ENCODE data around the gene MEPE. TPM values are rescaled to one million over a fixed set of nuclear protein-coding genes. Genes with fewer than 3 reads are reported as not detected.

Gene MEPE
- polyA plus RNA-seq, 1 donor (not counting 4 experiments of a cell fraction or from before 2014, with no cell fraction given), result not detected

DNA sequence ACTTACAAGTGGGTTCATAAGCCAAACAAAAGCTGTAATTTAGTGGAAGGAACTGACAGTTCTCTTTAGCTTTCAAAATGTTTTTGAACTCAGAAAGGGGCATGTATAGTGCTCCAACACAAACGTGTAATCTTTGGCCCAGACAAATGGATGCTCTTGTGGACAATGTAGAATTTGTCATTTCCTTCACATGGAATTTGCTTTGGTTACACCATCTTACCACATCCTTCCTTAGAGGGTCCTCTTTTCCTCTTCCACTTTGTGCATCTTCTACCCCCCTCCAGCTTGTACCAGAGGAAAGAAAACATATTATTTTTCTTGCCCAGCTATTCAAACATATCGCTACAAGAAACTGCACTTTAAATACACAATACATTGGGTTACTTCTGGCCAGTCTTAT, 42.4 kb downstream of the MEPE start:
- Histone ChIP-seq H3K9me3 (ENCODE audit: control insufficient read depth, low read depth, low read length) (no peaks in the 10 kb centered on the region), H3K27me3 (ENCODE audit: control insufficient read depth, extremely low read depth, insufficient read depth, low read length) (no peaks in the 10 kb centered on the region), H3K4me1 (ENCODE audit: control insufficient read depth, extremely low read depth, insufficient read depth, low read length) (no peaks in the 10 kb centered on the region), H2AFZ (ENCODE audit: control insufficient read depth, low read length) (no peak overlapping the region), H4K20me1 (ENCODE audit: control insufficient read depth, extremely low read depth, insufficient read depth, low read length) (no peaks in the 10 kb centered on the region), H3K36me3 (ENCODE audit: control insufficient read depth in 2 of 2, extremely low read depth in 1 of 2, insufficient read depth in 2 of 2, low read length in 2 of 2) (no peaks in the 10 kb centered on the region), H3K9ac (ENCODE audit: control insufficient read depth, extremely low read depth, insufficient read depth, low read length) (no peak overlapping the region), H3K4me2 (ENCODE audit: control insufficient read depth, extremely low read depth, insufficient read depth, low read depth, low read length) (no peak overlapping the region), H3K4me3 (ENCODE audit: control insufficient read depth in 2 of 3, extremely low read depth in 1 of 3, insufficient read depth in 2 of 3, low read depth in 1 of 3, low read length in 3 of 3) (no peak overlapping the region), H3K79me2 (ENCODE audit: control insufficient read depth, insufficient read depth, low read length) (no peaks in the 10 kb centered on the region), H3K27ac (ENCODE audit: control insufficient read depth, insufficient read depth, low read length) (no peak overlapping the region), H3K9me1 (ENCODE audit: control insufficient read depth, extremely low read depth, insufficient read depth, low read length) (no peaks in the 10 kb centered on the region)
- no peak for DNase-seq (ENCODE audit: low read depth, low spot score)
- TF ChIP-seq EZH2 (IDR thresholded peaks at IDR 0.05; ENCODE audit: low read length), result no peak
- TF ChIP-seq, protein P1, sequence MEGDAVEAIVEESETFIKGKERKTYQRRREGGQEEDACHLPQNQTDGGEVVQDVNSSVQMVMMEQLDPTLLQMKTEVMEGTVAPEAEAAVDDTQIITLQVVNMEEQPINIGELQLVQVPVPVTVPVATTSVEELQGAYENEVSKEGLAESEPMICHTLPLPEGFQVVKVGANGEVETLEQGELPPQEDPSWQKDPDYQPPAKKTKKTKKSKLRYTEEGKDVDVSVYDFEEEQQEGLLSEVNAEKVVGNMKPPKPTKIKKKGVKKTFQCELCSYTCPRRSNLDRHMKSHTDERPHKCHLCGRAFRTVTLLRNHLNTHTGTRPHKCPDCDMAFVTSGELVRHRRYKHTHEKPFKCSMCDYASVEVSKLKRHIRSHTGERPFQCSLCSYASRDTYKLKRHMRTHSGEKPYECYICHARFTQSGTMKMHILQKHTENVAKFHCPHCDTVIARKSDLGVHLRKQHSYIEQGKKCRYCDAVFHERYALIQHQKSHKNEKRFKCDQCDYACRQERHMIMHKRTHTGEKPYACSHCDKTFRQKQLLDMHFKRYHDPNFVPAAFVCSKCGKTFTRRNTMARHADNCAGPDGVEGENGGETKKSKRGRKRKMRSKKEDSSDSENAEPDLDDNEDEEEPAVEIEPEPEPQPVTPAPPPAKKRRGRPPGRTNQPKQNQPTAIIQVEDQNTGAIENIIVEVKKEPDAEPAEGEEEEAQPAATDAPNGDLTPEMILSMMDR (optimal IDR thresholded peaks at IDR 0.05 in 1 of 3, IDR thresholded peaks at IDR 0.05 in 1 of 3, conservative IDR thresholded peaks at IDR 0.05 in 1 of 3; ENCODE audit: extremely low read depth in 1 of 3, insufficient read depth in 2 of 3, low read length in 3 of 3), result no peak
- dilution Hi-C loops (cut with MboI; ENCODE audit: extremely low pct_ligation_motif_present, low sequenced_read_pairs), result no loop called here
- no peak for FAIRE-seq

DNA sequence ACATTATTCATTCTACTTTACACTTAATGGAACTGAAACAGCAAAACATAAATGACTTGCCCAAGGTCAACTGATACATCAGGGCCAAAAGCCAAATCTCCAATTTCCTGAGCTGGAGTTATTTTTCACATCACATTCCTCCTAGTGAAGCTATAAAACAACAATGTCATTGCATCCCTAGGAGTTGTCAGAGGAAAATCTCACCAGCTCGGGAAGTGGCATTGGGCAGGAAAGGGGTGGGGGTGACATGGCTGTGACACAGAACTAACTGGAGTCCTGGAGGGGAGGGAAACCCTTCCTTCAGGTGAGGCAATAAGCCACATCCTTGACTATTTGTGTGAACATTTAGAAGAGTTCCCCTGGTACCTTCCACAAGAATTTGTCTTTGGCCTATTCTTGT, 47.3 kb downstream of the MEPE start:
- no peaks in the 10 kb centered on the region for H3K36me3 ChIP-seq (ENCODE audit: control insufficient read depth in 2 of 2, extremely low read depth in 1 of 2, insufficient read depth in 2 of 2, low read length in 2 of 2)
- no peak overlapping the region for H3K4me2 ChIP-seq (ENCODE audit: control insufficient read depth, extremely low read depth, insufficient read depth, low read depth, low read length)
- H3K27ac ChIP-seq (ENCODE audit: control insufficient read depth, insufficient read depth, low read length), result no peak overlapping the region
- H4K20me1 ChIP-seq (ENCODE audit: control insufficient read depth, extremely low read depth, insufficient read depth, low read length), result no peaks in the 10 kb centered on the region
- TF ChIP-seq EZH2 (IDR thresholded peaks at IDR 0.05; ENCODE audit: low read length), result no peak
- TF ChIP-seq, protein P1 (optimal IDR thresholded peaks at IDR 0.05 in 1 of 3, IDR thresholded peaks at IDR 0.05 in 1 of 3, conservative IDR thresholded peaks at IDR 0.05 in 1 of 3; ENCODE audit: extremely low read depth in 1 of 3, insufficient read depth in 2 of 3, low read length in 3 of 3), result no peak
- H3K27me3 ChIP-seq (ENCODE audit: control insufficient read depth, extremely low read depth, insufficient read depth, low read length), result no peaks in the 10 kb centered on the region
- no peak overlapping the region for H3K4me3 ChIP-seq (ENCODE audit: control insufficient read depth in 2 of 3, extremely low read depth in 1 of 3, insufficient read depth in 2 of 3, low read depth in 1 of 3, low read length in 3 of 3)
- no peaks in the 10 kb centered on the region for H3K9me1 ChIP-seq (ENCODE audit: control insufficient read depth, extremely low read depth, insufficient read depth, low read length)
- dilution Hi-C loops (cut with MboI; ENCODE audit: extremely low pct_ligation_motif_present, low sequenced_read_pairs), result no loop called here
- H3K79me2 ChIP-seq (ENCODE audit: control insufficient read depth, insufficient read depth, low read length), result no peaks in the 10 kb centered on the region
- H3K9me3 ChIP-seq (ENCODE audit: control insufficient read depth, low read depth, low read length), result no peaks in the 10 kb centered on the region
- H3K4me1 ChIP-seq (ENCODE audit: control insufficient read depth, extremely low read depth, insufficient read depth, low read length), result no peaks in the 10 kb centered on the region
- no peak for FAIRE-seq
- H2AFZ ChIP-seq (ENCODE audit: control insufficient read depth, low read length), result no peak overlapping the region
- H3K9ac ChIP-seq (ENCODE audit: control insufficient read depth, extremely low read depth, insufficient read depth, low read length), result no peak overlapping the region
- no peak for DNase-seq (ENCODE audit: low read depth, low spot score)
